Mucosa of descending colon (tissue), 3 donors: ENCODE measurements around the gene RBCK1. TPM values are rescaled to one million over a fixed set of nuclear protein-coding genes. Genes with fewer than 3 reads are reported as not detected.
A peak's percentile ranks its signal among the peaks of the same experiment; 100 is the strongest.
"Not testable (repeated sequence)": the region's sequence is repeated elsewhere in the genome, so short reads cannot be mapped to it uniquely, and the experiment has no call there.

Source experiments
- ATAC-seq: fragments of 200-7000 bp; cut with Tn5 transposase; one replicate; pipeline ENCODE4 v1.9.1; 2020; ENCODE audit warnings: mild to moderate bottlenecking, moderate library complexity
- DNase-seq, 3 donors: peaks; one replicate each; pipeline ENCODE4 v3.0.0-alpha.2; 2020
- H3K36me3 ChIP-seq: fragments of 200-600 bp; one replicate; pipeline ENCODE4 v1.8.0; 2021; ENCODE audit warnings: low read depth, mild to moderate bottlenecking
- H3K4me1 ChIP-seq: fragments of 200-600 bp; one replicate; pipeline ENCODE4 v1.8.0; 2021; ENCODE audit warnings: low read depth, mild to moderate bottlenecking
- H3K4me3 ChIP-seq: fragments of 200-600 bp; one replicate; pipeline ENCODE4 v1.8.0; 2021; ENCODE audit warnings: mild to moderate bottlenecking
- H3K9me3 ChIP-seq: fragments of 200-600 bp; one replicate; pipeline ENCODE4 v1.8.0; 2021; ENCODE audit warnings: mild to moderate bottlenecking
- CTCF ChIP-seq: fragments of 200-600 bp; IDR thresholded peaks from one replicate; pipeline ENCODE4 v1.8.0; 2022; ENCODE audit warnings: antibody characterized with exemption, mild to moderate bottlenecking
- intact Hi-C, 2 donors: fragments of 100-400 bp; cut with DNase I in 1 of 2; cut with micrococcal nuclease in 1 of 2; formaldehyde crosslinking; loops; one replicate each; pipeline versions ENCODE4 v1.11.0 to v1.11.1; 2022; cut with DNase I, micrococcal nuclease
- total RNA-seq, 3 donors: library from RNA; stranded (reverse); fragmentation: NEBNext Ultra II Directional in 2 of 3; extraction: Animal tissue kit (Norgen Biotek cat#: 25700) in 2 of 3; gene quantifications; one replicate each; pipeline versions ENCODE4 v1.2.1 to v1.2.4, GENCODE V29; 2021 to 2023
- donor health status: DM: no; HTN: no; CAD: no; lungs with moderate emphysema.
- donor health status: DM: no; HTN: no; CAD: no.
- donor health status: DM: no; HTN: yes; CAD: no.

The RBCK1 gene
- total RNA-seq, 3 donors from 2014 or later: 97.5 to 124 (median 117) TPM

GRCh38 chr20:385448-385847 lies 22.7 kb upstream of the RBCK1 start:
- H3K4me3 ChIP-seq: no peak overlapping the region
- no peaks in the 10 kb centered on the region for H3K9me3 ChIP-seq
- intact Hi-C loops: no loop called here
- no peaks in the 10 kb centered on the region for H3K36me3 ChIP-seq
- no peaks in the 10 kb centered on the region for H3K4me1 ChIP-seq
- DNase-seq (no peak), ATAC-seq (no peak)
- TF ChIP-seq CTCF: no peak

GRCh38 chr20:386634-387033 lies 21.5 kb upstream of the RBCK1 start:
- ATAC-seq, H3K9me3 ChIP-seq, H3K4me3 ChIP-seq, intact Hi-C loops, H3K36me3 ChIP-seq, H3K4me1 ChIP-seq, DNase-seq: not testable (repeated sequence)

- ATAC-seq: no peak
- H3K9me3 ChIP-seq: no peaks in the 10 kb centered on the region
- intact Hi-C loops: no loop called here
Observed at GRCh38 chr20:387520-387919, 20.6 kb upstream of the RBCK1 start.

GRCh38 chr20:388034-388994 lies 19.8 kb upstream of the RBCK1 start:
- H3K4me1 ChIP-seq: no peaks in the 10 kb centered on the region
- DNase-seq (peak in 1 of 3 donors; percentile 12), ATAC-seq (no peak)
- no peak overlapping the region for H3K4me3 ChIP-seq
- no peaks in the 10 kb centered on the region for H3K36me3 ChIP-seq
- TF ChIP-seq CTCF: no peak
- no peaks in the 10 kb centered on the region for H3K9me3 ChIP-seq
- intact Hi-C loops: no loop called here

More at GRCh38 chr20:387520-387919, 20.6 kb upstream of the RBCK1 start:
- Histone ChIP-seq H3K4me3 (no peak overlapping the region), H3K36me3 (no peaks in the 10 kb centered on the region), H3K4me1 (no peaks in the 10 kb centered on the region)
- no peak for TF ChIP-seq CTCF
- DNase-seq: no peak

- ATAC-seq: no peak
- intact Hi-C loops: no loop called here
Observed at GRCh38 chr20:389220-389619, 18.9 kb upstream of the RBCK1 start.

More at GRCh38 chr20:389220-389619, 18.9 kb upstream of the RBCK1 start:
- Histone ChIP-seq H3K36me3 (no peaks in the 10 kb centered on the region), H3K4me1 (no peaks in the 10 kb centered on the region), H3K9me3 (no peaks in the 10 kb centered on the region), H3K4me3 (no peak overlapping the region)
- no peak for TF ChIP-seq CTCF
- DNase-seq: peak in 1 of 3 donors; percentile 6
